ENCODE results near the gene OCA2.

Gene OCA2

GRCh38 chr15:27939246-27939645, 159.9 kb downstream of the OCA2 start:
- no peak for DNase-seq (ENCODE audit: low read depth)

GRCh38 chr15:27937851-27938250, 161.3 kb downstream of the OCA2 start:
- no peak for DNase-seq (ENCODE audit: low read depth)

GRCh38 chr15:27936164-27936563, 163.0 kb downstream of the OCA2 start:
- DNase-seq (ENCODE audit: low read depth): no peak

GRCh38 chr15:27935328-27935727, 163.8 kb downstream of the OCA2 start:
- DNase-seq (ENCODE audit: low read depth): no peak

- DNase-seq (ENCODE audit: low read depth): no peak
Observed at GRCh38 chr15:27934782-27935181, 164.3 kb downstream of the OCA2 start.

GRCh38 chr15:27933562-27933961, 165.6 kb downstream of the OCA2 start:
- no peak for DNase-seq (ENCODE audit: low read depth)

- no peak for DNase-seq (ENCODE audit: low read depth)
Observed at GRCh38 chr15:27932600-27932999, 166.5 kb downstream of the OCA2 start.

GRCh38 chr15:27928386-27928785, 170.7 kb downstream of the OCA2 start:
- no peak for DNase-seq (ENCODE audit: low read depth)

- no peak for DNase-seq (ENCODE audit: low read depth)
Observed at GRCh38 chr15:27912283-27912682, 186.8 kb downstream of the OCA2 start.

GRCh38 chr15:27906802-27907201, 192.3 kb downstream of the OCA2 start:
- no peak for DNase-seq (ENCODE audit: low read depth)

- DNase-seq (ENCODE audit: low read depth): no peak
Observed at GRCh38 chr15:27903405-27903804, 195.7 kb downstream of the OCA2 start.

- no peak for DNase-seq (ENCODE audit: low read depth)
Observed at GRCh38 chr15:27902680-27903385, 196.3 kb downstream of the OCA2 start.

- DNase-seq (ENCODE audit: low read depth): no peak
Observed at GRCh38 chr15:27899583-27900285, 199.4 kb downstream of the OCA2 start.

GRCh38 chr15:27897481-27897880, 201.6 kb downstream of the OCA2 start:
- DNase-seq (ENCODE audit: low read depth): no peak

GRCh38 chr15:27894645-27895044, 204.5 kb downstream of the OCA2 start:
- no peak for DNase-seq (ENCODE audit: low read depth)

GRCh38 chr15:27889258-27889657, 209.9 kb downstream of the OCA2 start:
- no peak for DNase-seq (ENCODE audit: low read depth)

GRCh38 chr15:27885201-27885600, 213.9 kb downstream of the OCA2 start:
- DNase-seq (ENCODE audit: low read depth): no peak

- DNase-seq (ENCODE audit: low read depth): no peak
Observed at GRCh38 chr15:27884726-27885125, 214.4 kb downstream of the OCA2 start.

GRCh38 chr15:27878841-27879240, 220.3 kb downstream of the OCA2 start:
- DNase-seq (ENCODE audit: low read depth): no peak

- DNase-seq (ENCODE audit: low read depth): no peak
Observed at GRCh38 chr15:27873828-27874227, 225.3 kb downstream of the OCA2 start.

GRCh38 chr15:27873039-27873438, 226.1 kb downstream of the OCA2 start:
- no peak for DNase-seq (ENCODE audit: low read depth)

- no peak for DNase-seq (ENCODE audit: low read depth)
Observed at GRCh38 chr15:27872355-27872754, 226.8 kb downstream of the OCA2 start.

- DNase-seq (ENCODE audit: low read depth): no peak
Observed at GRCh38 chr15:27871902-27872260, 227.2 kb downstream of the OCA2 start.
